Right ventricle myocardium inferior (tissue), 1 donor: ENCODE results near the gene PCGF1. TPM values are rescaled to one million over a fixed set of nuclear protein-coding genes. Genes with fewer than 3 reads are reported as not detected.
A peak's percentile ranks its signal among the peaks of the same experiment; 100 is the strongest.

Experiments used
- ATAC-seq: fragments of 200-7000 bp; cut with Tn5 transposase; one replicate; pipeline ENCODE4 v1.9.1; 2020; ENCODE audit warnings: mild to moderate bottlenecking, moderate library complexity
- DNase-seq: peaks from one replicate; pipeline ENCODE4 v3.0.0; 2021; ENCODE audit errors: missing footprints
- intact Hi-C: fragments of 100-400 bp; cut with DNase I; formaldehyde crosslinking; loops from one replicate; pipeline ENCODE4 v1.11.0; 2022
- long read RNA-seq: library from polyadenylated mRNA; unstranded; transcript quantifications from one replicate; pipeline ENCODE4 v2.0.0, GENCODE V29; 2021
- total RNA-seq: library from RNA; stranded (reverse); fragmentation: NEBNext Ultra II Directional; extraction: Animal tissue kit (Norgen Biotek cat#: 25700); gene quantifications from one replicate; pipeline ENCODE4 v1.2.1, GENCODE V29; 2021
- donor health status: DM: no; HTN: yes; CAD: no; lungs with severe emphysema.

Gene PCGF1
- 26.7 TPM for total RNA-seq
- long read RNA-seq, transcript PCGF1-204 (8 exons, 1,056 nt) = major isoform, 9 of 18 reads
- long read RNA-seq, partial matches to known transcripts = 1 of 18 reads
- long read RNA-seq, other reads (novel, unspliced or antisense) = 5 of 18 reads

- ATAC-seq (peak; percentile 96), DNase-seq (peak; percentile 99)
- intact Hi-C loops = loop anchor here (2.0 to 10.0 kb wide), 2 partner anchors 21 to 147 kb away; partner anchors contain the start of genes AUP1, HTRA2 and SEMA4F
Observed at GRCh38 chr2:74507145-74507925, at the start of gene PCGF1. TSS of gene PCGF1 (minus strand) at chr2:74507695. CDS start at chr2:74507668, 27 bp downstream.

GRCh38 chr2:74556831-74557370 is 49.4 kb upstream of the PCGF1 start:
- DNase-seq = no peak
- intact Hi-C loops = no loop called here
- ATAC-seq = no peak

GRCh38 chr2:74556159-74556558 is 48.7 kb upstream of the PCGF1 start:
- intact Hi-C loops = no loop called here
- ATAC-seq (no peak), DNase-seq (no peak)

- ATAC-seq = peak; percentile 3
Observed at GRCh38 chr2:74555610-74556103, 48.2 kb upstream of the PCGF1 start.

GRCh38 chr2:74554820-74555531 is 47.5 kb upstream of the PCGF1 start:
- intact Hi-C loops = no loop called here
- DNase-seq (peak; percentile 90), ATAC-seq (peak; percentile 26)

More at GRCh38 chr2:74555610-74556103, 48.2 kb upstream of the PCGF1 start:
- intact Hi-C loops = no loop called here
- DNase-seq = peak; percentile 65

- ATAC-seq (peak; percentile 87), DNase-seq (peak; percentile 95)
- intact Hi-C loops = no loop called here
Observed at GRCh38 chr2:74553892-74554819, 46.7 kb upstream of the PCGF1 start, which contains the start of the genes DOK1 and LOXL3. TSS of gene DOK1 (plus strand) at chr2:74554720. CDS start at chr2:74554755, 35 bp downstream. TSS of gene LOXL3 (minus strand) at chr2:74553942. CDS start at chr2:74552634, 1,308 bp downstream.

- DNase-seq (no peak), ATAC-seq (no peak)
- intact Hi-C loops = no loop called here
Observed at GRCh38 chr2:74552914-74553811, 45.7 kb upstream of the PCGF1 start.

- ATAC-seq (no peak), DNase-seq (no peak)
- intact Hi-C loops = no loop called here
Observed at GRCh38 chr2:74551942-74552913, 44.7 kb upstream of the PCGF1 start.

GRCh38 chr2:74551530-74551929 is 44.0 kb upstream of the PCGF1 start:
- intact Hi-C loops = no loop called here
- ATAC-seq = no peak
- DNase-seq = no peak

- intact Hi-C loops = no loop called here
- ATAC-seq (no peak), DNase-seq (no peak)
Observed at GRCh38 chr2:74550231-74550630, 42.7 kb upstream of the PCGF1 start.

GRCh38 chr2:74548900-74549826 is 41.7 kb upstream of the PCGF1 start:
- peak; percentile 88 for ATAC-seq
- intact Hi-C loops = loop anchor here (2.0 kb wide), 1 partner anchor 20 kb away; the partner anchor contains the start of genes AUP1 and HTRA2
- peak; percentile 88 for DNase-seq

GRCh38 chr2:74548285-74548899 is 40.9 kb upstream of the PCGF1 start:
- no peak for DNase-seq

GRCh38 chr2:74546004-74546403 is 38.5 kb upstream of the PCGF1 start:
- intact Hi-C loops = no loop called here
- ATAC-seq (no peak), DNase-seq (no peak)

More at GRCh38 chr2:74548285-74548899, 40.9 kb upstream of the PCGF1 start:
- intact Hi-C loops = loop anchor here (2.0 kb wide), 1 partner anchor 20 kb away; the partner anchor contains the start of genes AUP1 and HTRA2
- ATAC-seq = peak; percentile 11

GRCh38 chr2:74544634-74545033 is 37.1 kb upstream of the PCGF1 start:
- ATAC-seq (no peak), DNase-seq (no peak)
- intact Hi-C loops = no loop called here
